ENCODE data around the gene CD244. TPM values are rescaled to one million over a fixed set of nuclear protein-coding genes. Genes with fewer than 3 reads are reported as not detected.

Gene CD244
- total RNA-seq, 6 donors from 2014 or later: 0.78 to 4.1 (median 2.0) TPM

DNA sequence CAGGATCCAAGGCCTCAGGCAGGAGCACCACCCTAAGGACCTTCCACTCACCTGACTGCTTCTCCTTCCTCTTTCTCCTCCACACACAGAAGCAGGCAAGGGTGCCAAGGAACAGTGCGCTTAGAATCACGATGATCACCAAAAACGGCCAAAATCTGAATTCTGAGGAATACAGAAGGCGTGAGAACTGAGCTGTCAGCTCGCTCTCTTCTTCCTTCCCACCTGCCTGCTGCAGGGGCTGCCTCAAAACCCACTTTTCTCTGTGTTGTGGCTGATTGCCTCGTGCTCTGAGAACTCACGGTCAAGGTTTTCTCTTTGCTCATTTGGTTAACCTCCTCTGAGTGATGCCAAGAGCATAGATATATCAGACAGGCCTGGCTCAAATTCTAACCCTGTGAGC lies 23.8 kb downstream of the CD244 start:
- Histone ChIP-seq H3K9me3 (no peaks in the 10 kb centered on the region), H3K27ac (peak overlapping the region in 1 of 4 donors; percentile 14), H3K4me3 (no peak overlapping the region), H3K36me3 (no peaks in the 10 kb centered on the region), H3K4me1 (peaks cover 8 to 21% (median 14%) of the 10 kb centered on the region in 4 donors), H3K27me3 (no peaks in the 10 kb centered on the region)
- TF ChIP-seq POLR2A (IDR thresholded peaks at IDR 0.05): no peak
- TF ChIP-seq, protein P1, sequence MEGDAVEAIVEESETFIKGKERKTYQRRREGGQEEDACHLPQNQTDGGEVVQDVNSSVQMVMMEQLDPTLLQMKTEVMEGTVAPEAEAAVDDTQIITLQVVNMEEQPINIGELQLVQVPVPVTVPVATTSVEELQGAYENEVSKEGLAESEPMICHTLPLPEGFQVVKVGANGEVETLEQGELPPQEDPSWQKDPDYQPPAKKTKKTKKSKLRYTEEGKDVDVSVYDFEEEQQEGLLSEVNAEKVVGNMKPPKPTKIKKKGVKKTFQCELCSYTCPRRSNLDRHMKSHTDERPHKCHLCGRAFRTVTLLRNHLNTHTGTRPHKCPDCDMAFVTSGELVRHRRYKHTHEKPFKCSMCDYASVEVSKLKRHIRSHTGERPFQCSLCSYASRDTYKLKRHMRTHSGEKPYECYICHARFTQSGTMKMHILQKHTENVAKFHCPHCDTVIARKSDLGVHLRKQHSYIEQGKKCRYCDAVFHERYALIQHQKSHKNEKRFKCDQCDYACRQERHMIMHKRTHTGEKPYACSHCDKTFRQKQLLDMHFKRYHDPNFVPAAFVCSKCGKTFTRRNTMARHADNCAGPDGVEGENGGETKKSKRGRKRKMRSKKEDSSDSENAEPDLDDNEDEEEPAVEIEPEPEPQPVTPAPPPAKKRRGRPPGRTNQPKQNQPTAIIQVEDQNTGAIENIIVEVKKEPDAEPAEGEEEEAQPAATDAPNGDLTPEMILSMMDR (IDR thresholded peaks at IDR 0.05): no peak
- no peak for TF ChIP-seq EP300 (IDR thresholded peaks at IDR 0.05)
- no peak for TF ChIP-seq POLR2AphosphoS5 (IDR thresholded peaks at IDR 0.05)
- 58 to 86% methylated on average over 7 of the region's 7 CpGs for WGBS, 2 donors
- DNase-seq (no peak), ATAC-seq (ENCODE audit: low FRiP score in 2 of 2) (no peak)

DNA sequence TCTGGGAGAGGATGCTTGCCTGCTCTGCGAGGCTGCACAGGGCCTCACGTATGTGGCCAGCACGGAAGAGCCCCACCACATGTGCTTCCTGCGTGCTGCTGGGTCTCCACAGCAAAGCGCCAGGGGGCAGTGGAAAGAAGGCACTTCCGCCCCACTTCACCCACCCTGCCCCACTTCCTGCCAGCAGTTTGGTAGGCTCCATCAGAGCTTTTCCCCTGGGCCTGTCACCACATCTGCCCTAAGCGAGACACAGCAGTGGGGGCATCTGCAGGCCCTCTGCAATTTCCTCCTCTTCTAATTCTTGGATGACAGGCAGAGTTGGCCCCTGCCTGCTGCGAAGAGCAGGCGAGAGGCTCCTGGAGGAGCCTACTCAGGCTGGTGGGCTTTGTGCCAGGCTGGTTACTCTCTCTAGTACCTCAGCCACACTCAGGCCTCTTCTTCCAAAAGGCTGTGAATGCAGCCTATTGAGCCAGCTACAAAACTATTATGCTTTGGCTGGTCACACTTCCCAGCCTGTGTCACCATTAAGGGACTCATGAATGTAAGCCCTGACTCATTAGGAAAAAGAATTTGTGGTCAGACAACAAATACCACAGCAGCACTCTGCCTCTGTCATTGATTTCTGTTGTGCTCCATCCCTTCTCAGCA lies 25.0 kb downstream of the CD244 start:
- DNase-seq (peak; percentile 30 to 52), ATAC-seq (ENCODE audit: low FRiP score in 2 of 2) (peak; percentile 65 to 67)
- TF ChIP-seq POLR2AphosphoS5 (IDR thresholded peaks at IDR 0.05): peak in 1 of 2 donors; percentile 49
- TF ChIP-seq, protein P1 (IDR thresholded peaks at IDR 0.05): peak in 1 of 6 experiments; percentile 18
- no peak for TF ChIP-seq EP300 (IDR thresholded peaks at IDR 0.05)
- 63 to 67% methylated on average over 9 of the region's 9 CpGs for WGBS, 2 donors
- no peaks in the 10 kb centered on the region for H3K27me3 ChIP-seq
- peaks cover 8 to 21% (median 14%) of the 10 kb centered on the region in 4 donors for H3K4me1 ChIP-seq
- no peaks in the 10 kb centered on the region for H3K36me3 ChIP-seq
- no peak overlapping the region for H3K4me3 ChIP-seq
- peak overlapping the region in 3 of 4 donors; percentile 23 to 26 (median 24) for H3K27ac ChIP-seq
- H3K9me3 ChIP-seq: no peaks in the 10 kb centered on the region

- ATAC-seq (ENCODE audit: low FRiP score in 2 of 2): no peak
- TF ChIP-seq EP300 (IDR thresholded peaks at IDR 0.05) (no peak), POLR2AphosphoS5 (IDR thresholded peaks at IDR 0.05) (no peak), POLR2A (IDR thresholded peaks at IDR 0.05) (no peak)
- TF ChIP-seq, protein P1 (IDR thresholded peaks at IDR 0.05): no peak
- H3K4me3 ChIP-seq: no peak overlapping the region
- WGBS, 2 donors: 45 to 56% methylated on average over 4 of the region's 4 CpGs
- peaks cover 8 to 21% (median 14%) of the 10 kb centered on the region in 4 donors for H3K4me1 ChIP-seq
- H3K27me3 ChIP-seq: no peaks in the 10 kb centered on the region
- no peaks in the 10 kb centered on the region for H3K36me3 ChIP-seq
- DNase-seq: no peak
- H3K27ac ChIP-seq: peak overlapping the region in 2 of 4 donors; percentile 37 to 54
- H3K9me3 ChIP-seq: no peaks in the 10 kb centered on the region
These were observed 25.6 kb downstream of the CD244 start for GRCh38 chr1:160836981-160837557.

- Histone ChIP-seq H3K4me3 (no peak overlapping the region), H3K27ac (peak overlapping the region in 2 of 4 donors; percentile 37 to 54), H3K9me3 (no peaks in the 10 kb centered on the region), H3K36me3 (no peaks in the 10 kb centered on the region), H3K27me3 (no peaks in the 10 kb centered on the region), H3K4me1 (peaks cover 8 to 21% (median 14%) of the 10 kb centered on the region in 4 donors)
- TF ChIP-seq EP300 (IDR thresholded peaks at IDR 0.05) (no peak), POLR2AphosphoS5 (IDR thresholded peaks at IDR 0.05) (no peak), POLR2A (IDR thresholded peaks at IDR 0.05) (no peak)
- TF ChIP-seq, protein P1 (IDR thresholded peaks at IDR 0.05): no peak
- ATAC-seq (ENCODE audit: low FRiP score in 2 of 2) (peak in 1 of 2 donors; percentile 38), DNase-seq (peak in 1 of 2 donors; percentile 25)
- WGBS, 2 donors: 16 to 30% methylated on average over 3 of the region's 3 CpGs
These were observed 26.1 kb downstream of the CD244 start for GRCh38 chr1:160836561-160836960.

Measured in upper lobe of left lung (tissue), 6 donors.